AG10803 (cell line): ENCODE data around the gene OPN1SW.

Experiments
- DNase-seq: peaks from one replicate; pipeline ENCODE4 v3.0.0; 2010; ENCODE audit warnings: low read depth
- H3K4me3 ChIP-seq: 2 replicates; pipeline ENCODE4 v1.5.1; 2011; ENCODE audit warnings: mild to moderate bottlenecking, low read length, control low read depth
- TF ChIP-seq, protein P1 (sequence below): conservative IDR thresholded peaks from 2 replicates; pipeline ENCODE4 v1.5.1; 2011; ENCODE audit warnings: mild to moderate bottlenecking, low read length, control low read depth, inconsistent platforms

Gene OPN1SW

DNA sequence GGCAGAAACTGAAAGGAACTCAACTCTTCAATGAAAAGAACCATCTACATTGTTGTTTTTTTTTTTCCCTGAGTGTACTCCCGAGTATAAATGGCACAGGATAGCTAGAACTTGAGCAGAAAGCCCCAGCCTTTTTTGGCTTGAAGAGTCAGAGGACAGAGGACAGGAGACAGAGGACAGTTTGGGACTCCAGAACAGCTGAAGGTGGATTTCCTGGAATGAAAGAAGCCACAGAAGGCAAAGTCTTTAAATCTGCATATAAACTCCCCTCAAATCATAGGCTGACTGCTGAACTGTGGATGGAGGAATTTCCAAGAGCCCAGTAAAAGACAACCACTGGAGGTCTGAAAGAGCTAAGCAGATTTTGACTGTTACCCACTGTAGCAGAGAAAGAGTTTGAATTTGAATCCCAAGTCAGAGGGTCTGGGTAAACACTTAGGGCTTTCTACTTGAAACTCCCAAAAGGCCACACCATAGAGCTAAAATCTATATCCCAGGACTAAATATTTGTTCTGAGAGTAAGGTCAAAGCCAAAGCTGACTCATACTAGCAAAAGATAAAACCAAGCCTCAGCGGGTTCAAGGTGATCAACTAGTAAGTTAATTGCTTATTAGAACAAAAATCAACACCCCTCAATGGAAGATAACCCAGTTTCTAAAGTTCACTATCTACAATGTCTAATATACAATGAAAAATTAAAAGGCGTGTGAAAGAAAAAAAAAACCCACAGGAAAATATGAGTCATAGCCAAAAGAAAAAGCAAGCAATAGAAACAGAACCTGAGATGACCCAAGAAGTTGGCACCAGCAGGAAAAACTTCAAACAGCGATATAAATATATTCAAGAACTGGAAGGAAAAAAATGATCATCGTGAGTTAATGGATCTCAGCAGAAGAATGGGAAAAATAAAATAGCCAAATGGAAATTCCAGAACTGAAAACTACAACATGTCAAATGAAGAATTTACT lies 1.8 kb upstream of the OPN1SW start:
- DNase-seq: peak; percentile 48
- TF ChIP-seq, protein P1, sequence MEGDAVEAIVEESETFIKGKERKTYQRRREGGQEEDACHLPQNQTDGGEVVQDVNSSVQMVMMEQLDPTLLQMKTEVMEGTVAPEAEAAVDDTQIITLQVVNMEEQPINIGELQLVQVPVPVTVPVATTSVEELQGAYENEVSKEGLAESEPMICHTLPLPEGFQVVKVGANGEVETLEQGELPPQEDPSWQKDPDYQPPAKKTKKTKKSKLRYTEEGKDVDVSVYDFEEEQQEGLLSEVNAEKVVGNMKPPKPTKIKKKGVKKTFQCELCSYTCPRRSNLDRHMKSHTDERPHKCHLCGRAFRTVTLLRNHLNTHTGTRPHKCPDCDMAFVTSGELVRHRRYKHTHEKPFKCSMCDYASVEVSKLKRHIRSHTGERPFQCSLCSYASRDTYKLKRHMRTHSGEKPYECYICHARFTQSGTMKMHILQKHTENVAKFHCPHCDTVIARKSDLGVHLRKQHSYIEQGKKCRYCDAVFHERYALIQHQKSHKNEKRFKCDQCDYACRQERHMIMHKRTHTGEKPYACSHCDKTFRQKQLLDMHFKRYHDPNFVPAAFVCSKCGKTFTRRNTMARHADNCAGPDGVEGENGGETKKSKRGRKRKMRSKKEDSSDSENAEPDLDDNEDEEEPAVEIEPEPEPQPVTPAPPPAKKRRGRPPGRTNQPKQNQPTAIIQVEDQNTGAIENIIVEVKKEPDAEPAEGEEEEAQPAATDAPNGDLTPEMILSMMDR: no peak

DNA sequence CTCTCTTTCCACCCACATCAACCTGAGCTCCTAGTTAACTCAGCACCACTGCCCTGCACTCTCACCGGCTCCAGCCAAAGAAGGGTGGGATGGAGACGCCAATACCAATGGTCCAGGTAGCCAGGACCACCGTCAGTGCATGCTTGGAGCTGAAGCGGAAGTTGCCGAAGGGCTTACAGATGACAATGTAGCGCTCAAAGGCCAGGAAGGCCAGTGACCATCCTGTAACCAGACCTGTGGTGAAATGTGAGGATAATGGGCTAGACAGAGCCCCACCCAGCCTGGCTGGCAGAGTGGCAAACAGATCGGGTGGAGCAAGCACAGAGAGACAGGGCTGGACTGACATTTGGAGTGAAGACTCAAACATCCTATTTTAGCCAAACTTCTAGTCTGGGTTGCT lies 673 bp downstream of the OPN1SW start:
- TF ChIP-seq, protein P1: no peak
- no peak for DNase-seq
- no peak overlapping the region for H3K4me3 ChIP-seq

More for the DNA sequence above, 1.8 kb upstream of the OPN1SW start:
- no peak overlapping the region for H3K4me3 ChIP-seq

DNA sequence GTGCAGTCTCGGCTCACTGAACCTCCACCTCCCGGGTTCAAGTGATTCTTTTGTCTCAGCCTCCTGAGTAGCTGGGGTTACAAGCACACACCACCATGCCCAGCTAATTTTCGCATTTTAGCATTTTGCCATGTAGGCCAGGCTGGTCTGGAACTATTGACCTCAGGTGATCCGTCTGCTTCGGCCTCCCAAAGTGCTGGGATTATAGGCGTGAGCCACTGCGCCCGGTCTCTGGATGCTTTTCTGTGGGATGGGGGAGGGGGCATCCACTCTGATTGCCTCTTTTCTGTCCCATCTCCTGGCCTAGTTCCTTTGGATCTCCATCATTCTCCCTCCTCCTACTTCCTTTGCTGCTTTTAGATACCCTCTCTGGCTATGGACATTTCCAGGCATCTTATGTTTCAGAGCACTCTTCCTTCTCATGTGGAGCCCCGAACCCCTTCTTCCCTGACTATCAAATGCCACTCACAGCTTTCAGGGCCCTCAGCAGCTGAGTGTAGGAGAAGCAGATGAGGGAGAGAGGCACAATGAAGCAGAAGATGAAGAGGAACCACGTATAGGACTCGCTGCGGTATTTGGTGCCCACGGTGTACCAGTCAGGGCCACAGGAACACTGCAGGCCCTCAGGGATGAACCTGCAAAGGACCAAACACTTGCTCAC lies 1.4 kb downstream of the OPN1SW start:
- TF ChIP-seq, protein P1: no peak
- no peak overlapping the region for H3K4me3 ChIP-seq
- DNase-seq: no peak

DNA sequence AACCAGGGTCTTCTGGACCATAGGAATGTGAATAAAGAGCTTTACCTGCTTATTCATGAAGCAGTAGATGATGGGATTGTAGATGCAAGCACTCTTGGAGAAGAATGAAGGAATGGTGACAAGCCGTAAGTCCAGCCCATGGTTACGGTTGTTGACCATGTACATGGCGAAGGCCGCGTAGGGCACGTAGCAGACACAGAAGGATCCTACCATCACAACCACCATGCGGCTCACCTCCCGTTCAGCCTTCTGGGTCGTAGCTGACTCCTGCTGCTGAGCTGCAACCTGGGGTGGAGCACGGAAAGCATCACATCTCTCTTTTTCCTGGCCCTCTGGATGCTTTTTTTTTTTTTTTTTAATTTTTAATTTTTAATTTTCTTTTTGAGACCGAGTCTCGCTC lies 2.0 kb downstream of the OPN1SW start:
- no peak overlapping the region for H3K4me3 ChIP-seq
- DNase-seq: no peak
- TF ChIP-seq, protein P1: no peak

DNA sequence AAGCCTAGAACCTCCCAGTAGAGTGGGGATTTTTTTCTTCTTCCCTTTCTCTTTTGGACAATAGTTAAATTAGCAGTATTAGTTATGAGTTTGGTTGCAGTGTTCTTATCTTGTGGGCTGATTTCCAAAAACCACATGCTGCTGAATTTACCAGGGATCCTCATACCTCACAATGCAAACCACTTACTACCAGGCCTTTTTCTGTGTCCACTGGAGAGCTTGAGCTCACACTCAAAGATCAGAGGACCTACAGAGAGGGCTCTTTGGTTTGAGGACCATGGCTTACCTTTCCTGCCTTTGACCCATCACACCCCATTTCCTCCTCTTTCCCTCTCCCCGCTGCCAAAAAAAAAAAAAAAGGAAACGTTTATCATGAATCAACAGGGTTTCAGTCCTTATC lies 5.4 kb downstream of the OPN1SW start:
- DNase-seq: no peak
- H3K4me3 ChIP-seq: no peak overlapping the region
- TF ChIP-seq, protein P1: no peak

DNA sequence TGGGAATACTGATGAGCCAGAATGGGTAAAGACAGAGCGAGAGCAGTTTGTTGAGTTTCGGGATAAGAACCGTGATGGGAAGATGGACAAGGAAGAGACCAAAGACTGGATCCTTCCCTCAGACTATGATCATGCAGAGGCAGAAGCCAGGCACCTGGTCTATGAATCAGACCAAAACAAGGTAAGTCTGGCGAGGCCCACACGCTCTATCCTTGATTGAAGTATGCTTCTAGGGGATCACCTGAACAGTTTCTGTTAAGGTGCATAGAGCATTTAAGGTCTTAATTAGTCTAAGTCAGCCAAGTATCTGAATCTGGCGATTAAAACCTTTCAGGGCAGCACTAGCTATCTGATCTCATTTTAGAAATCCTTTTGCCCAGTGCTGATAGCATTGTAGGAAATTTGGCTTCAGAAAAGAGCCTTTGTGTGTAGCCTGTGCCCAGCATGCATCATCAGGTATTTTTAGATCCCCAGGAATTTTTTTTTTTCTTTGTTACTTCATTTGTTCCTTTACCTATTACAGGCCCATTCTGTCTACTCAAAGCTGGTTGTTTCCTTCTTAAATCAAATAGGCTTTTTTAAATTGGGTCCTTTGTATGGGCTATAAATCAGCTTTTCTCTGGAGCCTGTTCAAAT lies 8.0 kb downstream of the OPN1SW start:
- no peak overlapping the region for H3K4me3 ChIP-seq
- DNase-seq: no peak
- TF ChIP-seq, protein P1: no peak
